OCI-LY7 (cell line): ENCODE results near the gene LTBP4.

Source experiments
- EZH2phosphoT487 ChIP-seq: fragments of 200-600 bp; sonication (generic); IDR thresholded peaks from 2 replicates; pipeline ENCODE4 v1.6.1; 2018; ENCODE audit warnings: low read depth, borderline replicate concordance, mild to moderate bottlenecking, mixed run types, antibody characterized with exemption, low read length, moderate library complexity, mixed read lengths
- TF ChIP-seq, protein P1 (sequence below): fragments of 200-600 bp; sonication (generic); conservative IDR thresholded peaks from 2 replicates; pipeline ENCODE4 v1.5.1; 2014; ENCODE audit warnings: mild to moderate bottlenecking, antibody characterized with exemption, low read length, moderate library complexity, mixed read lengths

DNA sequence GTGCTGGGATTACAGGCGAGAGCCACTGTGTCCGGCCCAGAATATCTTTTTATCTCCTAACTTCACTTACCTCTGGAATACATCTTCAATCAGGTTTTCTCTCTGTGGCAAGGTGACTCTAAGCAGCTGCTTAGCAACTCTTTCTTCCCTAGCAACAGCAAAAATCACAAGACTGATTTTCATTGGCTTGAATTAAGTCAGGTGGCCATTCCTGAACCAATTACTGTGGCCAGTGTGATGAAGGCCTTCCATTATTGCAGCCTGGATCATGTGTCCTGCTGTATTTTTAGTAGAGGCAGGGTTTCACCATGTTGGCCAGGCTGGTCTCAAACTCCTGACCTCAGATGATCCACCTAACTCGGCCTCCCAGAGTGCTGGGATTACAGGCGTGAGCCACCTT lies 9.0 kb upstream of the LTBP4 start:
- TF ChIP-seq, protein P1, sequence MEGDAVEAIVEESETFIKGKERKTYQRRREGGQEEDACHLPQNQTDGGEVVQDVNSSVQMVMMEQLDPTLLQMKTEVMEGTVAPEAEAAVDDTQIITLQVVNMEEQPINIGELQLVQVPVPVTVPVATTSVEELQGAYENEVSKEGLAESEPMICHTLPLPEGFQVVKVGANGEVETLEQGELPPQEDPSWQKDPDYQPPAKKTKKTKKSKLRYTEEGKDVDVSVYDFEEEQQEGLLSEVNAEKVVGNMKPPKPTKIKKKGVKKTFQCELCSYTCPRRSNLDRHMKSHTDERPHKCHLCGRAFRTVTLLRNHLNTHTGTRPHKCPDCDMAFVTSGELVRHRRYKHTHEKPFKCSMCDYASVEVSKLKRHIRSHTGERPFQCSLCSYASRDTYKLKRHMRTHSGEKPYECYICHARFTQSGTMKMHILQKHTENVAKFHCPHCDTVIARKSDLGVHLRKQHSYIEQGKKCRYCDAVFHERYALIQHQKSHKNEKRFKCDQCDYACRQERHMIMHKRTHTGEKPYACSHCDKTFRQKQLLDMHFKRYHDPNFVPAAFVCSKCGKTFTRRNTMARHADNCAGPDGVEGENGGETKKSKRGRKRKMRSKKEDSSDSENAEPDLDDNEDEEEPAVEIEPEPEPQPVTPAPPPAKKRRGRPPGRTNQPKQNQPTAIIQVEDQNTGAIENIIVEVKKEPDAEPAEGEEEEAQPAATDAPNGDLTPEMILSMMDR: no peak
- TF ChIP-seq EZH2phosphoT487: no peak
